K562 (cell line): Measurements from ENCODE around the gene CLIP2. TPM values are rescaled to one million over a fixed set of nuclear protein-coding genes. Genes with fewer than 3 reads are reported as not detected.

Experiments used
- CXXC5 ChIP-seq: fragments of 250-450 bp; sonication (Bioruptor Pico); IDR thresholded peaks from 2 replicates; pipeline ENCODE4 v1.8.0; 2022; ENCODE audit warnings: inconsistent platforms, mild to moderate bottlenecking, moderate library complexity
- FOS ChIP-seq: IDR thresholded peaks from 3 replicates; pipeline ENCODE4 v1.6.1; 2011; ENCODE audit not compliant: insufficient read length; ENCODE audit errors: extremely low read depth
- HDAC2 ChIP-seq: fragments of 450-650 bp; IDR thresholded peaks from 2 replicates; pipeline ENCODE4 v1.6.1; 2016; ENCODE audit warnings: mild to moderate bottlenecking
- HDGF ChIP-seq: fragments of 450-650 bp; IDR thresholded peaks from 2 replicates; pipeline ENCODE4 v1.6.1; 2016
- KAT8 ChIP-seq: fragments of 450-650 bp; IDR thresholded peaks from 2 replicates; pipeline ENCODE4 v1.6.1; 2016; ENCODE audit warnings: low read depth, mild to moderate bottlenecking
- MED1 ChIP-seq: sonication (generic); formaldehyde crosslinking; IDR thresholded peaks from 2 replicates; pipeline ENCODE4 v1.8.1; 2023; ENCODE audit warnings: missing genetic modification reagents, borderline replicate concordance
- NONO ChIP-seq, 2 experiments: fragments of 200-400 bp in 1 of 2; fragments of 450-650 bp in 1 of 2; formaldehyde crosslinking in 1 of 2; IDR thresholded peaks; 2 replicates each; pipeline ENCODE4 v1.6.1; 2017; ENCODE audit warnings: low read depth in 2 of 2, mild to moderate bottlenecking in 2 of 2, moderate library complexity in 2 of 2, low read length in 1 of 2
- THRAP3 ChIP-seq: fragments of 450-650 bp; IDR thresholded peaks from 2 replicates; pipeline ENCODE4 v1.6.1; 2016; ENCODE audit warnings: mild to moderate bottlenecking, inconsistent platforms, borderline replicate concordance
- U2AF2 ChIP-seq: fragments of 200-400 bp; formaldehyde crosslinking; optimal IDR thresholded peaks from 2 replicates; pipeline ENCODE3; 2017; ENCODE audit warnings: low read depth, mild to moderate bottlenecking, low read length
- YY1 ChIP-seq, 3 experiments: IDR thresholded peaks; 2 replicates each; pipeline ENCODE4 v1.6.1; 2011; ENCODE audit warnings: low read length in 2 of 3, mild to moderate bottlenecking in 2 of 3, moderate library complexity in 2 of 3, borderline replicate concordance in 1 of 3, control low read depth in 1 of 3, low read depth in 1 of 3; ENCODE audit not compliant: insufficient read depth in 3 of 3, insufficient replicate concordance in 2 of 3, control insufficient read depth in 1 of 3, insufficient read length in 1 of 3; ENCODE audit errors: extremely low read depth in 1 of 3
- ZNF124 ChIP-seq: sonication (generic); formaldehyde crosslinking; IDR thresholded peaks from 2 replicates; pipeline ENCODE4 v1.8.1; 2022; ENCODE audit warnings: missing genetic modification reagents
- ZNF140 ChIP-seq: fragments of 250-450 bp; sonication (Bioruptor Pico); IDR thresholded peaks from 2 replicates; pipeline ENCODE4 v1.8.0; 2021; ENCODE audit warnings: moderate library complexity, mild to moderate bottlenecking, inconsistent platforms
- ZNF507 ChIP-seq: conservative IDR thresholded peaks from 2 replicates; pipeline ENCODE4 v1.6.1; 2017; ENCODE audit warnings: missing genetic modification characterization, missing compliant biosample characterization
- polyA plus RNA-seq, 8 experiments: library from polyadenylated mRNA; depleted of rRNA in 4 of 8; stranded (reverse) in 5 of 8; unstranded in 3 of 8; fragments of >200 nt; fragmentation: Nextera tagmentation in 2 of 8; fragmentation: Illumina TruSeq in 1 of 8; extraction: Ambion mirVana in 2 of 8; extraction: Trizol in 1 of 8; gene quantifications; 2 replicates each; pipeline versions ENCODE4 v1.2.1 to v1.2.3, GENCODE V29; 2011 to 2014; ENCODE audit warnings: inconsistent platforms in 1 of 8, missing spikeins in 1 of 8
- total RNA-seq, 7 experiments: library from RNA; depleted of rRNA in 6 of 7; stranded (reverse); fragments of >200 nt in 6 of 7; fragmentation: Illumina TruSeq in 2 of 7; extraction: Trizol in 2 of 7; gene quantifications; 2 replicates each; pipeline versions ENCODE4 v1.2.1 to v1.2.3, GENCODE V29; 2011 to 2021; ENCODE audit warnings: low replicate concordance in 1 of 7
- TF ChIP-seq, protein P1 (sequence below): IDR thresholded peaks from 2 replicates; pipeline ENCODE4 v1.6.1; 2014; ENCODE audit warnings: antibody characterized with exemption
- TF ChIP-seq, protein P2 (sequence below): sonication (generic); formaldehyde crosslinking; IDR thresholded peaks from 2 replicates; pipeline ENCODE4 v1.8.0; 2022; ENCODE audit warnings: missing genetic modification reagents, mild to moderate bottlenecking, moderate library complexity, borderline replicate concordance
- TF ChIP-seq, protein P3 (sequence below): sonication (generic); formaldehyde crosslinking; IDR thresholded peaks from 2 replicates; pipeline ENCODE4 v1.8.0; 2022; ENCODE audit warnings: mild to moderate bottlenecking, missing genetic modification reagents
- TF ChIP-seq, protein P4 (sequence below): fragments of 450-650 bp; conservative IDR thresholded peaks from 2 replicates; pipeline ENCODE4 v1.6.1; 2016; ENCODE audit warnings: missing genetic modification characterization, low read depth, mild to moderate bottlenecking, control low read depth, missing compliant biosample characterization
- TF ChIP-seq, protein P5 (sequence below): fragments of 200-800 bp; sonication (Bioruptor generic); IDR thresholded peaks from 2 replicates; pipeline ENCODE4 v1.6.1; 2017; ENCODE audit warnings: missing genetic modification characterization, missing compliant biosample characterization
- TF ChIP-seq, protein P6 (sequence below): fragments of 250-450 bp; sonication (Bioruptor Pico); IDR thresholded peaks from 2 replicates; pipeline ENCODE4 v1.5.1; 2021; ENCODE audit warnings: mild to moderate bottlenecking

Gene CLIP2
- total and polyA plus RNA-seq, 9 of the 15 experiments (the other 6 are each of a cell fraction or from before 2014, with no cell fraction given) = 0.07 to 5.4 (median 2.1) TPM

DNA sequence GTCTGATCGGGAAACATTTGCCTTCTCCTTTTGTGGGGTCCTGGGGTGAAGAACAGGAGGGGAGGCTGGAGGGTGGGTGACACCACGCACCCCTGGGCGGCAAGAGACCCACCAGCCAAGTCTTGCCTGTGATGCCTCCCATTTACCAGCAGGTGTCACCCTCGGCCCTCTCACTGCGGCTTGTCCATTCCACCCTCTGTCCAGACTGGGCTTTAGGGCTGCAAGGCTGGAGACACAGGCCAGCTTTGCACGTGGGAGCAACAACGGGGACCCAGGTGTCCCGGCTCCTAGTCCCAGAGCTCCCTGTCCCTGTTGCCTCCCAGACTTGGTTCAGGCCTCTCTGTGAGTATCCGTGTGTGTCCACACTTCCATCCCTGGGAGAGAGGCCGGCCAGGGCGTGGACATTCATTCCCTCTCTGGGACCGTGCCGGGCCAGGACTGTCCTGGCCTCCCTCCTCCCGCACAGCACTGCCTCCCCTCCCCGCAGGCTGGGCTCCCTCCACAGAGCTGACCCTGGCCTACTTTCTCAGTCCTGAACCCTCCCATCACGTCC lies 128.3 kb downstream of the CLIP2 start (continued):
- TF ChIP-seq, protein P1, sequence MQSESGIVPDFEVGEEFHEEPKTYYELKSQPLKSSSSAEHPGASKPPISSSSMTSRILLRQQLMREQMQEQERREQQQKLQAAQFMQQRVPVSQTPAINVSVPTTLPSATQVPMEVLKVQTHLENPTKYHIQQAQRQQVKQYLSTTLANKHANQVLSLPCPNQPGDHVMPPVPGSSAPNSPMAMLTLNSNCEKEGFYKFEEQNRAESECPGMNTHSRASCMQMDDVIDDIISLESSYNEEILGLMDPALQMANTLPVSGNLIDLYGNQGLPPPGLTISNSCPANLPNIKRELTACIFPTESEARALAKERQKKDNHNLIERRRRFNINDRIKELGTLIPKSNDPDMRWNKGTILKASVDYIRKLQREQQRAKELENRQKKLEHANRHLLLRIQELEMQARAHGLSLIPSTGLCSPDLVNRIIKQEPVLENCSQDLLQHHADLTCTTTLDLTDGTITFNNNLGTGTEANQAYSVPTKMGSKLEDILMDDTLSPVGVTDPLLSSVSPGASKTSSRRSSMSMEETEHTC = no peak
- 0 out of 2 replicates have a peak, but pooled peaks have one; percentile 42 for TF ChIP-seq HDAC2
- peak in 1 of 3 experiments; percentile 39 for TF ChIP-seq YY1 (IDR thresholded peaks at IDR 0.05; ENCODE audit: borderline replicate concordance in 1 of 3, control insufficient read depth in 1 of 3, extremely low read depth in 1 of 3, insufficient read depth in 3 of 3, insufficient read length in 1 of 3, insufficient replicate concordance in 2 of 3, low read depth in 1 of 3, low read length in 2 of 3)
- TF ChIP-seq FOS = no peak
- TF ChIP-seq CXXC5 (CRISPR knock-in tag) = no peak
- TF ChIP-seq, protein P2, sequence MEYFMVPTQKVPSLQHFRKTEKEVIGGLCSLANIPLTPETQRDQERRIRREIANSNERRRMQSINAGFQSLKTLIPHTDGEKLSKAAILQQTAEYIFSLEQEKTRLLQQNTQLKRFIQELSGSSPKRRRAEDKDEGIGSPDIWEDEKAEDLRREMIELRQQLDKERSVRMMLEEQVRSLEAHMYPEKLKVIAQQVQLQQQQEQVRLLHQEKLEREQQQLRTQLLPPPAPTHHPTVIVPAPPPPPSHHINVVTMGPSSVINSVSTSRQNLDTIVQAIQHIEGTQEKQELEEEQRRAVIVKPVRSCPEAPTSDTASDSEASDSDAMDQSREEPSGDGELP (CRISPR knock-in tag) = peak; percentile 59; the same call in 1 of the 2 replicates
- TF ChIP-seq, protein P3, sequence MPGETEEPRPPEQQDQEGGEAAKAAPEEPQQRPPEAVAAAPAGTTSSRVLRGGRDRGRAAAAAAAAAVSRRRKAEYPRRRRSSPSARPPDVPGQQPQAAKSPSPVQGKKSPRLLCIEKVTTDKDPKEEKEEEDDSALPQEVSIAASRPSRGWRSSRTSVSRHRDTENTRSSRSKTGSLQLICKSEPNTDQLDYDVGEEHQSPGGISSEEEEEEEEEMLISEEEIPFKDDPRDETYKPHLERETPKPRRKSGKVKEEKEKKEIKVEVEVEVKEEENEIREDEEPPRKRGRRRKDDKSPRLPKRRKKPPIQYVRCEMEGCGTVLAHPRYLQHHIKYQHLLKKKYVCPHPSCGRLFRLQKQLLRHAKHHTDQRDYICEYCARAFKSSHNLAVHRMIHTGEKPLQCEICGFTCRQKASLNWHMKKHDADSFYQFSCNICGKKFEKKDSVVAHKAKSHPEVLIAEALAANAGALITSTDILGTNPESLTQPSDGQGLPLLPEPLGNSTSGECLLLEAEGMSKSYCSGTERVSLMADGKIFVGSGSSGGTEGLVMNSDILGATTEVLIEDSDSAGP (CRISPR knock-in tag) = no peak
- TF ChIP-seq ZNF140 (CRISPR knock-in tag) = no peak
- TF ChIP-seq, protein P4, sequence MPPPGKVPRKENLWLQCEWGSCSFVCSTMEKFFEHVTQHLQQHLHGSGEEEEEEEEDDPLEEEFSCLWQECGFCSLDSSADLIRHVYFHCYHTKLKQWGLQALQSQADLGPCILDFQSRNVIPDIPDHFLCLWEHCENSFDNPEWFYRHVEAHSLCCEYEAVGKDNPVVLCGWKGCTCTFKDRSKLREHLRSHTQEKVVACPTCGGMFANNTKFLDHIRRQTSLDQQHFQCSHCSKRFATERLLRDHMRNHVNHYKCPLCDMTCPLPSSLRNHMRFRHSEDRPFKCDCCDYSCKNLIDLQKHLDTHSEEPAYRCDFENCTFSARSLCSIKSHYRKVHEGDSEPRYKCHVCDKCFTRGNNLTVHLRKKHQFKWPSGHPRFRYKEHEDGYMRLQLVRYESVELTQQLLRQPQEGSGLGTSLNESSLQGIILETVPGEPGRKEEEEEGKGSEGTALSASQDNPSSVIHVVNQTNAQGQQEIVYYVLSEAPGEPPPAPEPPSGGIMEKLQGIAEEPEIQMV = no peak
- TF ChIP-seq, protein P5, sequence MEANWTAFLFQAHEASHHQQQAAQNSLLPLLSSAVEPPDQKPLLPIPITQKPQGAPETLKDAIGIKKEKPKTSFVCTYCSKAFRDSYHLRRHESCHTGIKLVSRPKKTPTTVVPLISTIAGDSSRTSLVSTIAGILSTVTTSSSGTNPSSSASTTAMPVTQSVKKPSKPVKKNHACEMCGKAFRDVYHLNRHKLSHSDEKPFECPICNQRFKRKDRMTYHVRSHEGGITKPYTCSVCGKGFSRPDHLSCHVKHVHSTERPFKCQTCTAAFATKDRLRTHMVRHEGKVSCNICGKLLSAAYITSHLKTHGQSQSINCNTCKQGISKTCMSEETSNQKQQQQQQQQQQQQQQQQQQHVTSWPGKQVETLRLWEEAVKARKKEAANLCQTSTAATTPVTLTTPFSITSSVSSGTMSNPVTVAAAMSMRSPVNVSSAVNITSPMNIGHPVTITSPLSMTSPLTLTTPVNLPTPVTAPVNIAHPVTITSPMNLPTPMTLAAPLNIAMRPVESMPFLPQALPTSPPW (CRISPR knock-in tag) = no peak
- TF ChIP-seq U2AF2 = no peak
- no peak for TF ChIP-seq MED1 (CRISPR knock-in tag)
- no peak for TF ChIP-seq HDGF
- no peak for TF ChIP-seq KAT8
- TF ChIP-seq NONO (IDR thresholded peaks at IDR 0.05; ENCODE audit: low read depth in 2 of 2, low read length in 1 of 2) = no peak; a peak in 1 of 4 replicates
- no peak for TF ChIP-seq ZNF124 (CRISPR knock-in tag)
- no peak for TF ChIP-seq THRAP3
- no peak for TF ChIP-seq ZNF507
- TF ChIP-seq, protein P6, sequence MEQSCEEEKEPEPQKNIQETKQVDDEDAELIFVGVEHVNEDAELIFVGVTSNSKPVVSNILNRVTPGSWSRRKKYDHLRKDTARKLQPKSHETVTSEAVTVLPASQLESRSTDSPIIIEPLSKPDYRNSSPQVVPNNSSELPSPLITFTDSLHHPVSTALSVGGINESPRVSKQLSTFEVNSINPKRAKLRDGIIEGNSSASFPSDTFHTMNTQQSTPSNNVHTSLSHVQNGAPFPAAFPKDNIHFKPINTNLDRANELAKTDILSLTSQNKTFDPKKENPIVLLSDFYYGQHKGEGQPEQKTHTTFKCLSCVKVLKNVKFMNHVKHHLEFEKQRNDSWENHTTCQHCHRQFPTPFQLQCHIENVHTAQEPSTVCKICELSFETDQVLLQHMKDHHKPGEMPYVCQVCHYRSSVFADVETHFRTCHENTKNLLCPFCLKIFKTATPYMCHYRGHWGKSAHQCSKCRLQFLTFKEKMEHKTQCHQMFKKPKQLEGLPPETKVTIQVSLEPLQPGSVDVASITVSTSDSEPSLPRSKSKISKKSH (CRISPR knock-in tag) = no peak
